Activated naive CD4-positive, alpha-beta T cell treated with anti-CD3 and anti-CD28 coated beads, Interleukin-2, amount 50 U/mL, for 24 hours (primary cell): ENCODE results near the gene OLFM3.

ENCODE experiments used
- H3K27ac Mint-ChIP-seq: one replicate; pipeline ENCODE4 v1.8.0; 2021; ENCODE audit warnings: mild to moderate bottlenecking, mixed read lengths
- H3K27me3 Mint-ChIP-seq: one replicate; pipeline ENCODE4 v1.8.0; 2021; ENCODE audit warnings: mixed read lengths
- H3K36me3 Mint-ChIP-seq: one replicate; pipeline ENCODE4 v1.8.0; 2021; ENCODE audit warnings: mixed read lengths
- H3K4me1 Mint-ChIP-seq: one replicate; pipeline ENCODE4 v1.8.0; 2021; ENCODE audit warnings: mixed read lengths
- H3K4me3 Mint-ChIP-seq: one replicate; pipeline ENCODE4 v1.8.0; 2021; ENCODE audit warnings: mild to moderate bottlenecking, mixed read lengths
- H3K9me3 Mint-ChIP-seq: one replicate; pipeline ENCODE4 v1.8.0; 2021; ENCODE audit warnings: mixed read lengths

OLFM3 gene

DNA sequence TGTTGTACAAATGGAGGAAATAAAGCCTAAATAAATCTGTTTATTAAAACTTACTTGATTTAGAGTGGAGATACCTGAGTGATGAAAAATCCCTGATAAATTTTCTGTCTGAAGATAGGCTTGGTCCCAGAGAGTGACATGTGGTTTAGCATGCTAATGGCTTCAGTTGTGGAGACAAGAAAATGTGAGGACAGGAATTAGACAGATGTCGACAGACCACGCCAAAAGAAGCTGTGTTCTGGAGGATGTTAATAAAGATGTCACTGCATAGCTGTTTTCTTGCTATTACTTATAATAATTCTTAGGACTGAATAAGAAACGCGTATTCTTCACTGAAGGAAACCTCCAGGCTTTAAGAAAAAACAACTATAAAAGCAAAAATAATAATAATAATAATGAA, 154.9 kb downstream of the OLFM3 start:
- H3K27me3 Mint-ChIP-seq = peaks cover 6% of the 10 kb centered on the region

GRCh38 chr1:101835988-101836387, 160.7 kb downstream of the OLFM3 start:
- Mint-ChIP-seq H3K4me3 (no peak overlapping the region), H3K4me1 (no peaks in the 10 kb centered on the region), H3K27ac (no peak overlapping the region), H3K36me3 (no peaks in the 10 kb centered on the region), H3K9me3 (no peaks in the 10 kb centered on the region), H3K27me3 (peaks cover 1% of the 10 kb centered on the region)

More for the DNA sequence above, 154.9 kb downstream of the OLFM3 start:
- Mint-ChIP-seq H3K27ac (no peak overlapping the region), H3K9me3 (no peaks in the 10 kb centered on the region), H3K36me3 (no peaks in the 10 kb centered on the region), H3K4me3 (no peak overlapping the region), H3K4me1 (no peaks in the 10 kb centered on the region)

- no peak overlapping the region for H3K4me3 Mint-ChIP-seq
- no peaks in the 10 kb centered on the region for H3K27me3 Mint-ChIP-seq
- no peaks in the 10 kb centered on the region for H3K4me1 Mint-ChIP-seq
- H3K27ac Mint-ChIP-seq = no peak overlapping the region
- no peaks in the 10 kb centered on the region for H3K36me3 Mint-ChIP-seq
- H3K9me3 Mint-ChIP-seq = no peaks in the 10 kb centered on the region
Measured at GRCh38 chr1:101833312-101833711, 163.4 kb downstream of the OLFM3 start.

DNA sequence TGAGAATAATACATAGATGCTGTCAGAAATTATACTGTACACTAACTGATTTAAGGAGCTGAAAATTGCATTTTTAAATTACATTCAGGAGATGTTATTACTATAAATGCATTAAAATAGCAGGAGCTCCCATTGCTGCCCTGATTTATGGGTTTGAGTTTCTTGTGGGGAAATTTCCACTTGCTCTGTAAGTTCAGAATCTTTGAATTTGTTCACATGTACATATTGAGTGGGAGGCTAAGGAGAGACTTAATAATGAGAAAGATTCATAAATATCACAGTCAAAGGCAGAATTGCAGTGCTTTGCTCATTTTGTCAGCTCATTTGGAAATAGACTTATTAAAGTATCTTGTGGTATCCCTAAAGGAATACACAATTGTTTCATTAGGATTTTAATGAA, 170.3 kb downstream of the OLFM3 start:
- Mint-ChIP-seq H3K36me3 (no peaks in the 10 kb centered on the region), H3K4me1 (no peaks in the 10 kb centered on the region), H3K4me3 (no peak overlapping the region), H3K27me3 (no peaks in the 10 kb centered on the region), H3K27ac (no peak overlapping the region), H3K9me3 (no peaks in the 10 kb centered on the region)

- Mint-ChIP-seq H3K4me3 (no peak overlapping the region), H3K36me3 (no peaks in the 10 kb centered on the region), H3K9me3 (no peaks in the 10 kb centered on the region), H3K27me3 (peaks cover 5% of the 10 kb centered on the region), H3K4me1 (no peaks in the 10 kb centered on the region), H3K27ac (no peak overlapping the region)
Measured at GRCh38 chr1:101820071-101820470, 176.7 kb downstream of the OLFM3 start.

DNA sequence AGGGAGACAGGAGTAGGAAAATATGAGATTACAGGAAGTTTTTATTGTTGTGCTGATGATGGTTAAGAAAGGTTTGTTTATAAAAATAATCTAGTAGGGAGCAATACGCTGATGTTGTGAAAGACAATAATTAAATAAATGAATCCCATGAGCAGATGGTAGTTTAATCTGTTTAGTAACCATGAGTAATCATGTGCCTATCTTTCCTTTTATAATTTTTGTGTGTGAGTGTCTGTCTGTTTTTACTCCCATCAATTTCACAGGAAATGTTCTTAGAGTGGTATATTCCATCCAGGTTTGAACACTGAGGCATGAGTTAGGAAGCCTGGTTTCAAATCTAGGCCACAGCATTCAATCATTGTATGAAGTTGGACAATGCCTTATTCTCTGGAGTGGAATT, 180.5 kb downstream of the OLFM3 start:
- no peaks in the 10 kb centered on the region for H3K9me3 Mint-ChIP-seq
- H3K36me3 Mint-ChIP-seq = no peaks in the 10 kb centered on the region
- no peak overlapping the region for H3K4me3 Mint-ChIP-seq
- no peaks in the 10 kb centered on the region for H3K4me1 Mint-ChIP-seq
- H3K27me3 Mint-ChIP-seq = peaks cover 5% of the 10 kb centered on the region
- H3K27ac Mint-ChIP-seq = no peak overlapping the region

- Mint-ChIP-seq H3K4me1 (no peaks in the 10 kb centered on the region), H3K4me3 (no peak overlapping the region), H3K27ac (no peak overlapping the region), H3K9me3 (no peaks in the 10 kb centered on the region), H3K36me3 (no peaks in the 10 kb centered on the region), H3K27me3 (no peaks in the 10 kb centered on the region)
Measured at GRCh38 chr1:101798417-101798816, 198.3 kb downstream of the OLFM3 start.

GRCh38 chr1:101797722-101798121, 199.0 kb downstream of the OLFM3 start:
- no peak overlapping the region for H3K27ac Mint-ChIP-seq
- H3K9me3 Mint-ChIP-seq = no peaks in the 10 kb centered on the region
- H3K4me3 Mint-ChIP-seq = no peak overlapping the region
- H3K27me3 Mint-ChIP-seq = no peaks in the 10 kb centered on the region
- no peaks in the 10 kb centered on the region for H3K4me1 Mint-ChIP-seq
- no peaks in the 10 kb centered on the region for H3K36me3 Mint-ChIP-seq

DNA sequence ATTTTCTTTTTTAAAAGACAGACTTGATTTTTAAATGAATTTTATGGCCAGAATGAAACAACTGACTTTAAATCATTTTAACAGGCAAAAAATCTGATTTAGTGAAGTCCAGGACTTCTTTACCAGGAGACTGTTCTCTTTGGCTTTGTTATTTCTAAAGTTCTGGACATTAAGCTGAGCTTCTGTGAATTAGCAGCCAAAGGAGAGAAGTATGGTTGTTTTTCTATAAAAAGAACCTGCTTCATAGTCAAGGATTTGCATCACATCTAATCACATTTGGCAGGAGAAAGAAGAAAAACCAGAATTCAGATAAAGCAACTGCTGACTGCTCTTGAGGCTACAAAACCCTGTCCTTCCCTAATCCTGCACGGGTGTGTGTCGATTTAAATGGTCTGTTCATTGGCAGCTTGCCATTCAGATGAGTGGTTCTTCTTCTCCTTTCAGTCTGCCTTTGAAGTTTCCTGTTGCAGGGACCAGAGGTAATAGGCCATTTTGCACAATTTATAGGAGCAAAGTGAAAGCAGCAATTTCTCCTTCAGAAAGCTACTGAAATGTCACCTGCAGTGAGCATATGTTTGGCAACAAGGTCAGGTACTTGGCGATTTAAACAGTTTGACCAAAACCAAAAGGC, 215.4 kb downstream of the OLFM3 start:
- H3K9me3 Mint-ChIP-seq = no peaks in the 10 kb centered on the region
- H3K4me1 Mint-ChIP-seq = no peaks in the 10 kb centered on the region
- peaks cover 4% of the 10 kb centered on the region for H3K27me3 Mint-ChIP-seq
- H3K36me3 Mint-ChIP-seq = no peaks in the 10 kb centered on the region
- no peak overlapping the region for H3K27ac Mint-ChIP-seq
- H3K4me3 Mint-ChIP-seq = no peak overlapping the region

GRCh38 chr1:101769520-101769919, 227.2 kb downstream of the OLFM3 start:
- H3K4me1 Mint-ChIP-seq = no peaks in the 10 kb centered on the region
- H3K27me3 Mint-ChIP-seq = no peaks in the 10 kb centered on the region
- no peaks in the 10 kb centered on the region for H3K9me3 Mint-ChIP-seq
- H3K4me3 Mint-ChIP-seq = no peak overlapping the region
- no peak overlapping the region for H3K27ac Mint-ChIP-seq
- no peaks in the 10 kb centered on the region for H3K36me3 Mint-ChIP-seq

DNA sequence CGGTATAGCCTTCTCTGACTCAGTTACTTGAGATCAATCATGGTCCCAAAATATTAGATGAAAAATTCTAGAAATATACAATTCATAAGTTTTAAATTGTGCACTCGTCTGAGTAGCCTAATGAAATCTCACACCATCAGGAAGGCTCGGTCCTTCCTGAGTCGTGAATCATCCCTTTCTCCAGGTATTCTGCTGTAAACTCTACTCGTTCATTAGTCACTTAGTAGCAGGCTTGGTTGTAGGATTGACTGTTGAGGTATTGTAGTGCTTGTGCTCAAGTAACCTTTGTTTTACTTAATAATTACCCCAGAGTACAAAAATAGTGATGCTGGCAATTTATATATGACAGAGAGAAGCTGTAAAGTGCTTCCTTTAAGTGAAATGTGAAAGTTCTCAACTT, 238.7 kb downstream of the OLFM3 start:
- H3K4me3 Mint-ChIP-seq = no peak overlapping the region
- no peaks in the 10 kb centered on the region for H3K36me3 Mint-ChIP-seq
- H3K9me3 Mint-ChIP-seq = no peaks in the 10 kb centered on the region
- H3K4me1 Mint-ChIP-seq = no peaks in the 10 kb centered on the region
- H3K27ac Mint-ChIP-seq = no peak overlapping the region
- H3K27me3 Mint-ChIP-seq = peaks cover 1% of the 10 kb centered on the region

- Mint-ChIP-seq H3K9me3 (no peaks in the 10 kb centered on the region), H3K27ac (no peak overlapping the region)
Measured at GRCh38 chr1:101756411-101756810, 240.3 kb downstream of the OLFM3 start.

More at GRCh38 chr1:101756411-101756810, 240.3 kb downstream of the OLFM3 start:
- H3K4me3 Mint-ChIP-seq = no peak overlapping the region
- no peaks in the 10 kb centered on the region for H3K4me1 Mint-ChIP-seq
- H3K27me3 Mint-ChIP-seq = peaks cover under 1% of the 10 kb centered on the region
- no peaks in the 10 kb centered on the region for H3K36me3 Mint-ChIP-seq
